ENCODE measurements around the gene ZNF333. TPM values are rescaled to one million over a fixed set of nuclear protein-coding genes. Genes with fewer than 3 reads are reported as not detected.
A peak's percentile ranks its signal among the peaks of the same experiment; 100 is the strongest.
"Not testable (repeated sequence)": the region's sequence is repeated elsewhere in the genome, so short reads cannot be mapped to it uniquely, and the experiment has no call there.

ZNF333 gene
- total RNA-seq, 2 donors from 2014 or later: 9.4 to 20.3 TPM

- H3K4me1 Mint-ChIP-seq: no peaks in the 10 kb centered on the region
- H3K9me3 Mint-ChIP-seq: no peaks in the 10 kb centered on the region
- peaks cover 6% of the 10 kb centered on the region for H3K36me3 Mint-ChIP-seq (ENCODE audit: low read depth)
Observed at GRCh38 chr19:14769201-14769600, 79.4 kb downstream of the ZNF333 start.

GRCh38 chr19:14770136-14770535, 80.3 kb downstream of the ZNF333 start:
- H3K27me3 Mint-ChIP-seq: peaks cover 7% of the 10 kb centered on the region
- H3K4me1 Mint-ChIP-seq: no peaks in the 10 kb centered on the region
- ATAC-seq (replicated peaks): no peak
- no peaks in the 10 kb centered on the region for H3K9me3 Mint-ChIP-seq
- no peak overlapping the region for H3K27ac Mint-ChIP-seq
- no peak overlapping the region for H3K4me3 Mint-ChIP-seq
- H3K36me3 Mint-ChIP-seq (ENCODE audit: low read depth): peaks cover 6% of the 10 kb centered on the region

More at GRCh38 chr19:14769201-14769600, 79.4 kb downstream of the ZNF333 start:
- H3K27me3 Mint-ChIP-seq: peaks cover 9% of the 10 kb centered on the region
- H3K27ac Mint-ChIP-seq: no peak overlapping the region
- H3K4me3 Mint-ChIP-seq: no peak overlapping the region
- no peak for ATAC-seq (replicated peaks)

GRCh38 chr19:14770944-14771839, 81.3 kb downstream of the ZNF333 start:
- Mint-ChIP-seq H3K27ac (no peak overlapping the region), H3K4me1 (peaks cover 5% of the 10 kb centered on the region), H3K36me3 (ENCODE audit: low read depth) (no peaks in the 10 kb centered on the region), H3K27me3 (peaks cover 7% of the 10 kb centered on the region), H3K9me3 (no peaks in the 10 kb centered on the region), H3K4me3 (no peak overlapping the region)
- ATAC-seq (replicated peaks): no peak

- peaks cover 6% of the 10 kb centered on the region for H3K4me1 Mint-ChIP-seq
- peaks cover 8% of the 10 kb centered on the region for H3K27me3 Mint-ChIP-seq
- no peak for ATAC-seq (replicated peaks)
- no peak overlapping the region for H3K27ac Mint-ChIP-seq
- no peak overlapping the region for H3K4me3 Mint-ChIP-seq
- no peaks in the 10 kb centered on the region for H3K36me3 Mint-ChIP-seq (ENCODE audit: low read depth)
- no peaks in the 10 kb centered on the region for H3K9me3 Mint-ChIP-seq
Observed at GRCh38 chr19:14772467-14772866, 82.6 kb downstream of the ZNF333 start.

GRCh38 chr19:14772995-14773394, 83.1 kb downstream of the ZNF333 start:
- Mint-ChIP-seq H3K27ac (no peak overlapping the region), H3K27me3 (peaks cover 11% of the 10 kb centered on the region), H3K36me3 (ENCODE audit: low read depth) (no peaks in the 10 kb centered on the region), H3K9me3 (no peaks in the 10 kb centered on the region), H3K4me3 (no peak overlapping the region), H3K4me1 (peaks cover 6% of the 10 kb centered on the region)
- no peak for ATAC-seq (replicated peaks)

GRCh38 chr19:14773722-14774121, 83.9 kb downstream of the ZNF333 start:
- not testable (repeated sequence) for H3K4me3 Mint-ChIP-seq; ATAC-seq (replicated peaks); H3K27ac Mint-ChIP-seq; H3K9me3 Mint-ChIP-seq; H3K4me1 Mint-ChIP-seq; H3K36me3 Mint-ChIP-seq (ENCODE audit: low read depth)
- H3K27me3 Mint-ChIP-seq: peaks cover 11% of the 10 kb centered on the region

- H3K36me3 Mint-ChIP-seq (ENCODE audit: low read depth): no peaks in the 10 kb centered on the region
- no peaks in the 10 kb centered on the region for H3K9me3 Mint-ChIP-seq
- H3K4me3 Mint-ChIP-seq: no peak overlapping the region
- no peak overlapping the region for H3K27ac Mint-ChIP-seq
- ATAC-seq (replicated peaks): no peak
- peaks cover 15% of the 10 kb centered on the region for H3K27me3 Mint-ChIP-seq
- peaks cover 6% of the 10 kb centered on the region for H3K4me1 Mint-ChIP-seq
Observed at GRCh38 chr19:14774373-14774772, 84.5 kb downstream of the ZNF333 start.

- not testable (repeated sequence) for H3K9me3 Mint-ChIP-seq; H3K4me1 Mint-ChIP-seq; ATAC-seq (replicated peaks); H3K27ac Mint-ChIP-seq; H3K36me3 Mint-ChIP-seq (ENCODE audit: low read depth)
- peak overlapping the region; percentile 71 for H3K4me3 Mint-ChIP-seq
- peaks cover 13% of the 10 kb centered on the region for H3K27me3 Mint-ChIP-seq
Observed at GRCh38 chr19:14775326-14775725, 85.5 kb downstream of the ZNF333 start.

- Mint-ChIP-seq H3K9me3 (no peaks in the 10 kb centered on the region), H3K27ac (no peak overlapping the region), H3K4me3 (peak overlapping the region; percentile 71), H3K4me1 (peaks cover 6% of the 10 kb centered on the region), H3K27me3 (peaks cover 13% of the 10 kb centered on the region), H3K36me3 (ENCODE audit: low read depth) (no peaks in the 10 kb centered on the region)
- ATAC-seq (replicated peaks): peak; percentile 14
Observed at GRCh38 chr19:14775869-14776586, 86.2 kb downstream of the ZNF333 start.

- peaks cover 13% of the 10 kb centered on the region for H3K27me3 Mint-ChIP-seq
- H3K27ac Mint-ChIP-seq; H3K36me3 Mint-ChIP-seq (ENCODE audit: low read depth); H3K9me3 Mint-ChIP-seq; ATAC-seq (replicated peaks); H3K4me1 Mint-ChIP-seq; H3K4me3 Mint-ChIP-seq: not testable (repeated sequence)
Observed at GRCh38 chr19:14777645-14778044, 87.8 kb downstream of the ZNF333 start.

- not testable (repeated sequence) for H3K9me3 Mint-ChIP-seq; H3K36me3 Mint-ChIP-seq (ENCODE audit: low read depth); ATAC-seq (replicated peaks); H3K4me1 Mint-ChIP-seq; H3K27ac Mint-ChIP-seq; H3K4me3 Mint-ChIP-seq
- H3K27me3 Mint-ChIP-seq: peaks cover 13% of the 10 kb centered on the region
Observed at GRCh38 chr19:14778110-14778845, 88.4 kb downstream of the ZNF333 start, which contains the start of gene ADGRE2. Gene ADGRE2 (minus strand): TSS chr19:14778560. CDS start chr19:14776756, 1,804 bp downstream.

- Mint-ChIP-seq H3K4me1 (peaks cover 6% of the 10 kb centered on the region), H3K4me3 (no peak overlapping the region), H3K27me3 (peaks cover 13% of the 10 kb centered on the region), H3K9me3 (no peaks in the 10 kb centered on the region), H3K36me3 (ENCODE audit: low read depth) (no peaks in the 10 kb centered on the region), H3K27ac (no peak overlapping the region)
- no peak for ATAC-seq (replicated peaks)
Observed at GRCh38 chr19:14779151-14779550, 89.3 kb downstream of the ZNF333 start.

- H3K27ac Mint-ChIP-seq; ATAC-seq (replicated peaks): not testable (repeated sequence)
Observed at GRCh38 chr19:14780622-14781225, 90.9 kb downstream of the ZNF333 start.

More at GRCh38 chr19:14780622-14781225, 90.9 kb downstream of the ZNF333 start:
- Mint-ChIP-seq H3K27me3 (peaks cover 17% of the 10 kb centered on the region), H3K4me1 (peaks cover 15% of the 10 kb centered on the region)
- H3K9me3 Mint-ChIP-seq; H3K36me3 Mint-ChIP-seq (ENCODE audit: low read depth); H3K4me3 Mint-ChIP-seq: not testable (repeated sequence)
